ENCODE measurements around the gene OR4D2. TPM values are rescaled to one million over a fixed set of nuclear protein-coding genes. Genes with fewer than 3 reads are reported as not detected.
"Not testable (repeated sequence)": the region's sequence is repeated elsewhere in the genome, so short reads cannot be mapped to it uniquely, and the experiment has no call there.

The OR4D2 gene
- total RNA-seq, 1 donor from 2014 or later, result not detected

DNA sequence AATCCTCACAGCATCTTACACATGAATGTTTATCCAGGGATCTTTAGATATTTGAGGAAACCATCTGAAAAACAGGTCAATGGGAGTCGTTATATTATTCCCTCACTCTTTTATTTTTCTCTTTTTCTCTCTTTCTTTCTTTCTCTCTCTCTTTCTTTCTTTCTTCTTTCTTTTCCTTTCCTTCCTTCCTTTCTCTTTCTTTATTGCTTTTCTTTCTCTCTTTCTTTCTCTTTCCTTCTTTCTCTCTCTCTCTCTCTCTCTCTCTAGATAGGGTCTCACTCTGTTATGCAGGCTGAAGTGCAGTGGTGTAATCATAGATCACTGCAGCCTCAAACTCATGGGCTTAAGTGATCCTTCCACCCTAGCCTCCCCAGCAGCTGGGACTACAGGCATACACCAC, 38.9 kb upstream of the OR4D2 start:
- no peaks in the 10 kb centered on the region for H3K4me1 ChIP-seq
- H3K4me3 ChIP-seq, result no peak overlapping the region
- TF ChIP-seq, protein P1, sequence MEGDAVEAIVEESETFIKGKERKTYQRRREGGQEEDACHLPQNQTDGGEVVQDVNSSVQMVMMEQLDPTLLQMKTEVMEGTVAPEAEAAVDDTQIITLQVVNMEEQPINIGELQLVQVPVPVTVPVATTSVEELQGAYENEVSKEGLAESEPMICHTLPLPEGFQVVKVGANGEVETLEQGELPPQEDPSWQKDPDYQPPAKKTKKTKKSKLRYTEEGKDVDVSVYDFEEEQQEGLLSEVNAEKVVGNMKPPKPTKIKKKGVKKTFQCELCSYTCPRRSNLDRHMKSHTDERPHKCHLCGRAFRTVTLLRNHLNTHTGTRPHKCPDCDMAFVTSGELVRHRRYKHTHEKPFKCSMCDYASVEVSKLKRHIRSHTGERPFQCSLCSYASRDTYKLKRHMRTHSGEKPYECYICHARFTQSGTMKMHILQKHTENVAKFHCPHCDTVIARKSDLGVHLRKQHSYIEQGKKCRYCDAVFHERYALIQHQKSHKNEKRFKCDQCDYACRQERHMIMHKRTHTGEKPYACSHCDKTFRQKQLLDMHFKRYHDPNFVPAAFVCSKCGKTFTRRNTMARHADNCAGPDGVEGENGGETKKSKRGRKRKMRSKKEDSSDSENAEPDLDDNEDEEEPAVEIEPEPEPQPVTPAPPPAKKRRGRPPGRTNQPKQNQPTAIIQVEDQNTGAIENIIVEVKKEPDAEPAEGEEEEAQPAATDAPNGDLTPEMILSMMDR (IDR thresholded peaks at IDR 0.05; ENCODE audit: borderline replicate concordance), result no peak
- intact Hi-C loops (cut with micrococcal nuclease), result no loop called here
- no peaks in the 10 kb centered on the region for H3K36me3 ChIP-seq
- no peak overlapping the region for H3K27ac ChIP-seq (replicated peaks)
- H3K9me3 ChIP-seq (replicated peaks), result no peaks in the 10 kb centered on the region
- H3K27me3 ChIP-seq (ENCODE audit: low read depth), result peaks cover 54% of the 10 kb centered on the region
- DNase-seq, result no peak

DNA sequence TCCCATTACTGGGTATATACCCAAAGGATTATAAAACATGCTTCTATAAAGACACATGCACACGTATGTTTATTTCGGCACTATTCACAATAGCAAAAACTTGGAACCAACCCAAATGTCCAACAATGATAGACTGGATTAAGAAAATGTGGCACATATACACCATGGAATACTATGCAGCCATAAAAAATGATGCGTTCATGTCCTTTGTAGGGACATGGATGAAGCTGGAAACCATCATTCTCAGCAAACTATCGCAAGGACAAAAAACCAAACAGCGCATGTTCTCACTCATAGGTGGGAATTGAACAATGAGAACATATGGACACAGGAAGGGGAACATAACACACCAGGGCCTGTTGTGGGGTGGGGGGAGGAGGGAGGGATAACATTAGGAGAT, 34.1 kb upstream of the OR4D2 start:
- intact Hi-C loops (cut with micrococcal nuclease); DNase-seq: not testable (repeated sequence)

GRCh38 chr17:58136669-58137279, 30.0 kb upstream of the OR4D2 start:
- TF ChIP-seq, protein P1 (IDR thresholded peaks at IDR 0.05; ENCODE audit: borderline replicate concordance), result peak; percentile 39
- Histone ChIP-seq H3K9me3 (replicated peaks) (peaks cover 13% of the 10 kb centered on the region), H3K4me1 (no peaks in the 10 kb centered on the region), H3K27ac (replicated peaks) (no peak overlapping the region), H3K36me3 (no peaks in the 10 kb centered on the region), H3K27me3 (ENCODE audit: low read depth) (peaks cover 60% of the 10 kb centered on the region), H3K4me3 (no peak overlapping the region)
- intact Hi-C loops (cut with micrococcal nuclease), result no loop called here
- DNase-seq, result no peak

More for the DNA sequence above, 34.1 kb upstream of the OR4D2 start:
- H3K4me1 ChIP-seq; H3K4me3 ChIP-seq; H3K36me3 ChIP-seq; H3K27ac ChIP-seq (replicated peaks): not testable (repeated sequence)
- Histone ChIP-seq H3K27me3 (ENCODE audit: low read depth) (peaks cover 61% of the 10 kb centered on the region), H3K9me3 (replicated peaks) (peaks cover 13% of the 10 kb centered on the region)

DNA sequence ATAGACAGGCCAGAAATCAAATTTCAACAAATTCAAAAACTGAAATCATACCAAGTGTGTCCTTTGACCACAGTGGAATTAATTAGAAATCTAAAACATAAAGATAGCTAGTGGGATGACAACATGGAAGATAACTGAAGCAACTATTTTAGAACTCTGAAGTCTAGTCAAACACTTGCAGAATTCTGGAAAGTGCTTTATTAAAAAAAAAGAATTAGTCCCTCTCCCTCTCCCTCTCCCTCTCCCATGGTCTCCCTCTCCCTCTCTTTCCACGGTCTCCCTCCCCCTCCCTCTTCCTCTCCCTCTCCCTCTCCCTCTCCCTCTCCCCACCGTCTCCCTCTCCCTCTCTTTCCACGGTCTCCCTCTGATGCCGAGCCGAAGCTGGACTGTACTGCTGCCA, 25.3 kb upstream of the OR4D2 start:
- Histone ChIP-seq H3K4me1 (no peaks in the 10 kb centered on the region), H3K27ac (replicated peaks) (no peak overlapping the region), H3K36me3 (no peaks in the 10 kb centered on the region), H3K4me3 (no peak overlapping the region), H3K27me3 (ENCODE audit: low read depth) (peaks cover 43% of the 10 kb centered on the region), H3K9me3 (replicated peaks) (peaks cover 34% of the 10 kb centered on the region)
- TF ChIP-seq, protein P1 (IDR thresholded peaks at IDR 0.05; ENCODE audit: borderline replicate concordance), result no peak
- intact Hi-C loops (cut with micrococcal nuclease), result no loop called here
- DNase-seq, result no peak

- H3K9me3 ChIP-seq (replicated peaks), result peaks cover 42% of the 10 kb centered on the region
- peaks cover 32% of the 10 kb centered on the region for H3K27me3 ChIP-seq (ENCODE audit: low read depth)
- H3K36me3 ChIP-seq; H3K4me1 ChIP-seq; intact Hi-C loops (cut with micrococcal nuclease); H3K27ac ChIP-seq (replicated peaks); H3K4me3 ChIP-seq; DNase-seq: not testable (repeated sequence)
These were observed 23.4 kb upstream of the OR4D2 start for GRCh38 chr17:58143335-58143734.

GRCh38 chr17:58144801-58145200, 22.0 kb upstream of the OR4D2 start:
- Histone ChIP-seq H3K4me3 (no peak overlapping the region), H3K27me3 (ENCODE audit: low read depth) (peaks cover 33% of the 10 kb centered on the region), H3K27ac (replicated peaks) (no peak overlapping the region), H3K36me3 (no peaks in the 10 kb centered on the region), H3K4me1 (no peaks in the 10 kb centered on the region), H3K9me3 (replicated peaks) (peaks cover 42% of the 10 kb centered on the region)
- DNase-seq, result no peak
- TF ChIP-seq, protein P1 (IDR thresholded peaks at IDR 0.05; ENCODE audit: borderline replicate concordance), result no peak
- intact Hi-C loops (cut with micrococcal nuclease), result no loop called here

All from left ventricle myocardium inferior (tissue), 1 donor.